Body of pancreas (tissue), 4 donors: ENCODE data around the gene SRRT.

Source experiments
- CTCF ChIP-seq, 7 experiments: fragments of 450-650 bp in 4 of 7; fragments of 200-600 bp in 3 of 7; sonication (generic) in 3 of 7; IDR thresholded peaks; one replicate each; pipeline ENCODE4 v1.5.1; 2016 to 2019; ENCODE audit warnings: antibody characterized with exemption in 7 of 7
- POLR2A ChIP-seq, 3 donors: fragments of 450-650 bp; IDR thresholded peaks; one replicate each; pipeline ENCODE4 v1.6.1; 2016; ENCODE audit warnings: antibody characterized with exemption in 3 of 3, mild to moderate bottlenecking in 2 of 3

- TF ChIP-seq CTCF (IDR thresholded peaks at IDR 0.05) (no peak), POLR2A (IDR thresholded peaks at IDR 0.05) (no peak)
Measured at GRCh38 chr7:100855515-100855914, 19.4 kb upstream of the SRRT start.
